Nephron (organoid): Measurements from ENCODE around the gene PCDHB4.
"Not testable (repeated sequence)": the region's sequence is repeated elsewhere in the genome, so short reads cannot be mapped to it uniquely, and the experiment has no call there.

Experiments used
- H3K27ac Mint-ChIP-seq, 3 experiments: 2 replicates each; pipeline ENCODE4 v1.8.0; 2020; ENCODE audit warnings: mixed read lengths in 3 of 3, mild to moderate bottlenecking in 2 of 3, moderate library complexity in 1 of 3
- H3K27me3 Mint-ChIP-seq: 2 replicates; pipeline ENCODE4 v1.8.0; 2021; ENCODE audit warnings: low read depth, mild to moderate bottlenecking, moderate library complexity, mixed read lengths
- H3K36me3 Mint-ChIP-seq: 2 replicates; pipeline ENCODE4 v1.8.0; 2020; ENCODE audit warnings: low read depth, mixed read lengths
- H3K4me1 Mint-ChIP-seq: 2 replicates; pipeline ENCODE4 v1.8.0; 2020; ENCODE audit warnings: mixed read lengths
- H3K4me3 Mint-ChIP-seq, 3 experiments: 2 replicates each; pipeline ENCODE4 v1.8.0; 2020; ENCODE audit warnings: mild to moderate bottlenecking in 3 of 3, mixed read lengths in 3 of 3, moderate library complexity in 2 of 3
- H3K9me3 Mint-ChIP-seq: 2 replicates; pipeline ENCODE4 v1.8.0; 2020; ENCODE audit warnings: mixed read lengths
- TF ChIP-seq, protein P1 (sequence below), 3 experiments: fragments of 200-600 bp; sonication (generic); IDR thresholded peaks; one replicate each; pipeline ENCODE4 v1.5.0; 2021; ENCODE audit warnings: antibody characterized with exemption in 3 of 3; ENCODE audit not compliant: unreplicated experiment in 3 of 3

Gene PCDHB4

DNA sequence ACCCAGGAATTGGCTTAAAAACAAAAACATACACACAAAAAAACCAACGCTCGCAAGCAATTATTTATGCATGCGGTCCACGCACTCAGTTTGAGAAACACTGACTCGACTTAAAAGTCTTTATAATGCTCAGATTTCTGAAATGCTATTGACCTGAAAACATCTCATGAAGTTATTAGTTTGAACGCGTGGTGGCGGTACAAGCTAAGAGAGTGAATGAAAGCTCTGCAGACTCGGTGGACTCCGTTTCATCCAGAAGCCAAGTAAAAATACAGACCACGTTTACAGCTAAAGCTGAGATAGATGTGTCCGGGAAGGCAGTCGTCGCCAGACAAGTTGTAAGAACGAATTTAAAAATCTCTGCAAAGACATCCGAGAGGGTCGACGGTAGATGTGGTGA, 28.2 kb downstream of the PCDHB4 start, which contains the start of gene PCDHB6:
TSS of gene PCDHB6 (plus strand) at position 246 of the 400 bp plus-strand sequence. CDS start 201 bp downstream, outside the sequence.
- TF ChIP-seq, protein P1, sequence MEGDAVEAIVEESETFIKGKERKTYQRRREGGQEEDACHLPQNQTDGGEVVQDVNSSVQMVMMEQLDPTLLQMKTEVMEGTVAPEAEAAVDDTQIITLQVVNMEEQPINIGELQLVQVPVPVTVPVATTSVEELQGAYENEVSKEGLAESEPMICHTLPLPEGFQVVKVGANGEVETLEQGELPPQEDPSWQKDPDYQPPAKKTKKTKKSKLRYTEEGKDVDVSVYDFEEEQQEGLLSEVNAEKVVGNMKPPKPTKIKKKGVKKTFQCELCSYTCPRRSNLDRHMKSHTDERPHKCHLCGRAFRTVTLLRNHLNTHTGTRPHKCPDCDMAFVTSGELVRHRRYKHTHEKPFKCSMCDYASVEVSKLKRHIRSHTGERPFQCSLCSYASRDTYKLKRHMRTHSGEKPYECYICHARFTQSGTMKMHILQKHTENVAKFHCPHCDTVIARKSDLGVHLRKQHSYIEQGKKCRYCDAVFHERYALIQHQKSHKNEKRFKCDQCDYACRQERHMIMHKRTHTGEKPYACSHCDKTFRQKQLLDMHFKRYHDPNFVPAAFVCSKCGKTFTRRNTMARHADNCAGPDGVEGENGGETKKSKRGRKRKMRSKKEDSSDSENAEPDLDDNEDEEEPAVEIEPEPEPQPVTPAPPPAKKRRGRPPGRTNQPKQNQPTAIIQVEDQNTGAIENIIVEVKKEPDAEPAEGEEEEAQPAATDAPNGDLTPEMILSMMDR (IDR thresholded peaks at IDR 0.05; ENCODE audit: unreplicated experiment in 3 of 3): no peak
- peaks cover 54% of the 10 kb centered on the region for H3K36me3 Mint-ChIP-seq
- H3K27me3 Mint-ChIP-seq: no peaks in the 10 kb centered on the region
- no peaks in the 10 kb centered on the region for H3K4me1 Mint-ChIP-seq
- H3K27ac Mint-ChIP-seq: no peak within 1 kb of the TSS
- no peak within 1 kb of the TSS for H3K4me3 Mint-ChIP-seq
- H3K9me3 Mint-ChIP-seq: peaks cover 63% of the 10 kb centered on the region

DNA sequence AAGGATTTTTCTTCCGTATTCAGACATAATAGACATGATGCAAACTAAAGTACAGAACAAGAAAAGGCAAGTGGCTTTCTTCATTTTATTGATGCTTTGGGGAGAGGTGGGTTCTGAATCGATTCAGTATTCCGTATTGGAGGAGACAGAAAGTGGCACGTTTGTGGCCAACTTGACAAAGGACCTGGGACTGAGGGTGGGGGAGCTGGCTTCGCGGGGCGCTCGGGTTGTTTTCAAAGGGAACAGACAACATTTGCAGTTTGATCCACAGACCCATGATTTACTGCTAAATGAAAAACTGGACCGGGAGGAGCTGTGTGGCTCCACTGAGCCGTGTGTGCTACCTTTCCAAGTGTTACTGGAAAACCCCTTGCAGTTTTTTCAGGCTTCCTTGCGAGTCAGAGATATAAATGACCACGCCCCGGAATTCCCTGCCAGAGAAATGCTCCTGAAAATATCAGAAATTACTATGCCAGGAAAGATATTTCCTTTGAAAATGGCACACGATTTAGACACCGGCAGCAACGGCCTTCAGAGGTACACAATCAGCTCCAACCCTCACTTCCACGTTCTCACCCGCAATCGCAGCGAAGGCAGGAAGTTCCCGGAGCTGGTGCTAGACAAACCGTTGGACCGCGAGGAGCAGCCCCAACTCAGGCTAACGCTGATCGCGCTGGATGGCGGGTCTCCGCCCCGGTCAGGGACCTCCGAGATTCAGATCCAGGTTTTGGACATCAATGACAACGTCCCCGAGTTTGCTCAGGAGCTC, 28.8 kb downstream of the PCDHB4 start:
- Mint-ChIP-seq H3K9me3 (peaks cover 61% of the 10 kb centered on the region), H3K36me3 (peaks cover 57% of the 10 kb centered on the region), H3K4me1 (no peaks in the 10 kb centered on the region), H3K4me3 (no peak overlapping the region), H3K27ac (no peak overlapping the region), H3K27me3 (no peaks in the 10 kb centered on the region)
- TF ChIP-seq, protein P1 (IDR thresholded peaks at IDR 0.05; ENCODE audit: unreplicated experiment in 3 of 3): no peak

DNA sequence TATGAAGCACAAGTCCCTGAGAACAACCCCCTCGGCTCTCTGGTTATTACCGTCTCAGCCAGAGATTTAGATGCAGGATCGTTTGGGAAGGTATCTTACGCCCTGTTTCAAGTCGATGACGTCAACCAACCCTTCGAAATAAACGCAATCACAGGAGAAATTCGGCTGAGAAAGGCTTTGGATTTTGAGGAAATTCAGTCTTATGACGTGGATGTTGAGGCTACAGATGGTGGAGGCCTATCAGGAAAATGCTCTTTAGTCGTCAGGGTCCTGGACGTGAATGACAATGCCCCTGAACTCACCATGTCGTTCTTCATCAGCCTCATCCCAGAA, 29.3 kb downstream of the PCDHB4 start:
- Mint-ChIP-seq H3K27ac (no peak overlapping the region), H3K27me3 (no peaks in the 10 kb centered on the region), H3K36me3 (peaks cover 62% of the 10 kb centered on the region), H3K9me3 (peaks cover 64% of the 10 kb centered on the region), H3K4me3 (no peak overlapping the region), H3K4me1 (no peaks in the 10 kb centered on the region)
- TF ChIP-seq, protein P1 (IDR thresholded peaks at IDR 0.05; ENCODE audit: unreplicated experiment in 3 of 3): no peak

DNA sequence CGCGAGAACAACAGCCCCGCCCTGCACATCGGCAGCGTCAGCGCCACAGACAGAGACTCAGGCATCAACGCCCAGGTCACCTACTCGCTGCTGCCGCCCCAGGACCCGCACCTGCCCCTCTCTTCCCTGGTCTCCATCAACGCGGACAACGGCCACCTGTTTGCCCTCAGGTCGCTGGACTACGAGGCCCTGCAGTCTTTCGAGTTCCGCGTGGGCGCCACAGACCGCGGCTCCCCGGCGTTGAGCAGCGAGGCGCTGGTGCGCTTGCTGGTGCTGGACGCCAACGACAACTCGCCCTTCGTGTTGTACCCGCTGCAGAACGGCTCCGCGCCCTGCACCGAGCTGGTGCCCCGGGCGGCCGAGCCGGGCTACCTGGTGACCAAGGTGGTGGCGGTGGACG, 30.0 kb downstream of the PCDHB4 start:
- H3K4me1 Mint-ChIP-seq, H3K4me3 Mint-ChIP-seq, H3K27me3 Mint-ChIP-seq, H3K27ac Mint-ChIP-seq: not testable (repeated sequence)
- peaks cover 63% of the 10 kb centered on the region for H3K36me3 Mint-ChIP-seq
- peaks cover 64% of the 10 kb centered on the region for H3K9me3 Mint-ChIP-seq

DNA sequence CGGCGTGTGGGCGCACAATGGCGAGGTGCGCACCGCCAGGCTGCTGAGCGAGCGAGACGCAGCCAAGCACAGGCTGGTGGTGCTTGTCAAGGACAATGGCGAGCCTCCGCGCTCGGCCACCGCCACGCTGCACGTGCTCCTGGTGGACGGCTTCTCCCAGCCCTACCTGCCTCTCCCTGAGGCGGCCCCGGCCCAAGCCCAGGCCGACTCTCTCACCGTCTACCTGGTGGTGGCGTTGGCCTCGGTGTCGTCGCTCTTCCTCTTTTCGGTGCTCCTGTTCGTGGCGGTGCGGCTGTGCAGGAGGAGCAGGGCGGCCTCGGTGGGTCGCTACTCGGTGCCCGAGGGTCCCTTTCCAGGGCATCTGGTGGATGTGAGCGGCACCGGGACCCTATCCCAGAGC, 30.5 kb downstream of the PCDHB4 start:
- not testable (repeated sequence) for H3K27ac Mint-ChIP-seq, H3K4me1 Mint-ChIP-seq, H3K27me3 Mint-ChIP-seq, H3K4me3 Mint-ChIP-seq
- Mint-ChIP-seq H3K36me3 (peaks cover 68% of the 10 kb centered on the region), H3K9me3 (peaks cover 66% of the 10 kb centered on the region)

DNA sequence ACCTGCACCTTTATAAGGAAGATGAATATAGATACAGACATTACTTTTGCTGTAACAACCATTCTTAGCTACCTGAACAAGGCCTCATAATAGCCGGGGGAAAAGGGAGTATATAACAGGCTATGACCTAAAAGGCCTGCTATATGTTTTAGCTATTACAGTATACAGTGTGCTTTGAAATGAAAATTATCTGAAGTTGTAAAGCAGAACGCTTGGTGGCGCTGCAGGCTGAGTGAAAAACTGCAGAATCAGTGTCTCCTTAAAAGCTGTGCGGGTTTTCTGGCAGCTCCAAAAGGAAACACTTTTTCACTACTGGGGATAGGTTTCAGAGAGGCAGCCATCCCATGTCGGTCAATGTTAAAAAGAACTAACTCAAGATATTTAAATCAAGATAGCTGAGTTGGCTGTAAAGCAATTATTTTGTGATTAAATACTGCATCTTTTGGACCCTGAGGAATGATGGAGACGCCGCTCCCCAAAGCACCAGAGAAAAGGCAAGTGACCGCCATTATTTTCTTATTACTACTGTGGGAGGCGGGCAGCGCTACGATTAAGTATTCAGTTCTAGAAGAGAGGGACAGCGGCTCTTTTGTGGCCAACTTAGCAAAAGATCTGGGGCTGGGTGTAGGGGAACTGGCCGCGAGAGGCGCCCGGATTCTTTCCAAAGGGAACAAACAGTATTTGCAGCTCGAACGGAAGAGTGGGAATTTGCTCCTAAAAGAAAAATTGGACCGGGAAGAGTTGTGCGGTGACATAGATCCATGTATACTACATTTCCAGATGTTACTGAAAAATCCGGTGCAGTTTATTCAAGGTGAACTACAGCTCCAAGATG, 34.1 kb downstream of the PCDHB4 start:
- Mint-ChIP-seq H3K27me3 (no peaks in the 10 kb centered on the region), H3K4me1 (no peaks in the 10 kb centered on the region), H3K4me3 (no peak overlapping the region), H3K27ac (no peak overlapping the region), H3K9me3 (peaks cover 66% of the 10 kb centered on the region), H3K36me3 (peaks cover 58% of the 10 kb centered on the region)
- TF ChIP-seq, protein P1 (IDR thresholded peaks at IDR 0.05; ENCODE audit: unreplicated experiment in 3 of 3): no peak

DNA sequence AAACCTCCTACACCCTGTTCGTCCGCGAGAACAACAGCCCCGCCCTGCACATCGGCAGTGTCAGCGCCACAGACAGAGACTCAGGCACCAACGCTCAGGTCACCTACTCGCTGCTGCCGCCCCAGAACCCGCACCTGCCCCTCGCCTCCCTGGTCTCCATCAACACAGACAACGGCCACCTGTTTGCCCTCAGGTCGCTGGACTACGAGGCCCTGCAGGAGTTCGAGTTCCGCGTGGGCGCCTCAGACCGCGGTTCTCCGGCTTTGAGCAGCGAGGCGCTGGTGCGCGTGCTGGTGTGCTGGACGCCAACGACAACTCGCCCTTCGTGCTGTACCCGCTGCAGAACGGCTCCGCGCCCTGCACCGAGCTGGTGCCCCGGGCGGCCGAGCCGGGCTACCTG, 35.7 kb downstream of the PCDHB4 start:
- H3K4me3 Mint-ChIP-seq, H3K4me1 Mint-ChIP-seq, H3K27me3 Mint-ChIP-seq, H3K27ac Mint-ChIP-seq: not testable (repeated sequence)
- peaks cover 53% of the 10 kb centered on the region for H3K36me3 Mint-ChIP-seq
- H3K9me3 Mint-ChIP-seq: peaks cover 62% of the 10 kb centered on the region

DNA sequence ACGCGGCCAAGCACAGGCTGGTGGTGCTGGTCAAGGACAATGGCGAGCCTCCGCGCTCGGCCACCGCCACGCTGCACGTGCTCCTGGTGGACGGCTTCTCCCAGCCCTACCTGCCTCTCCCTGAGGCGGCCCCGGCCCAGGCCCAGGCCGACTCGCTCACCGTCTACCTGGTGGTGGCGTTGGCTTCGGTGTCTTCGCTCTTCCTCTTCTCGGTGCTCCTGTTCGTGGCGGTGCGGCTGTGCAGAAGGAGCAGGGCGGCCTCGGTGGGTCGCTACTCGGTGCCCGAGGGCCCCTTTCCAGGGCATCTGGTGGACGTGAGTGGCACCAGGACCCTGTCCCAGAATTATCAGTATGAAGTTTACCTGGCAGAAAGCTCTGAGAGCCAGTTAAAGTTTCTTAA, 36.3 kb downstream of the PCDHB4 start:
- H3K9me3 Mint-ChIP-seq: peaks cover 59% of the 10 kb centered on the region
- H3K27ac Mint-ChIP-seq, H3K4me1 Mint-ChIP-seq, H3K27me3 Mint-ChIP-seq, H3K4me3 Mint-ChIP-seq: not testable (repeated sequence)
- H3K36me3 Mint-ChIP-seq: peaks cover 48% of the 10 kb centered on the region
